ENCODE measurements around the gene KRTAP12-4.
"Not testable (repeated sequence)": the region's sequence is repeated elsewhere in the genome, so short reads cannot be mapped to it uniquely, and the experiment has no call there.

Gene KRTAP12-4

DNA sequence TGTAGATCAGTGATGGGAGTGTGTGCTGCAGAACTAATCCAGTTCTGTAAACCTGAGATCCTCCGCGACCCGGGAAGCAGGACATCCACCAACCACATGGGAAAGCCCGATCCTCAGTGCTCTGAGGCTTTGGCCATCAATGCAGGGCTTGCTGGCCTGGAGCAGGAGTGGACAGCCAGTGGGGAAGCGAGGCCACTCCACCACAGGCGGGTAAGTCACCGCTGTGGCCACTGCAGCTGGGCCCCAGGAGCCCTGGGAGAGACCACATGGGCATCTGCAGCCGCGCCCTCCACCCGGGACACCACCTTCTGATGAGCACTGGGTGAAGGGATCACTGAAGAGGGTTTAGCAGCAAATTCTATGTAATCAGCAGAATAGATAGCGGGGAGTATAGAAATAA is 26.7 kb upstream of the KRTAP12-4 start:
- TF ChIP-seq ZNF274 (IDR thresholded peaks at IDR 0.05; ENCODE audit: low read depth, low read length) = no peak
- H3K4me3 ChIP-seq (ENCODE audit: low read length) = no peak overlapping the region

DNA sequence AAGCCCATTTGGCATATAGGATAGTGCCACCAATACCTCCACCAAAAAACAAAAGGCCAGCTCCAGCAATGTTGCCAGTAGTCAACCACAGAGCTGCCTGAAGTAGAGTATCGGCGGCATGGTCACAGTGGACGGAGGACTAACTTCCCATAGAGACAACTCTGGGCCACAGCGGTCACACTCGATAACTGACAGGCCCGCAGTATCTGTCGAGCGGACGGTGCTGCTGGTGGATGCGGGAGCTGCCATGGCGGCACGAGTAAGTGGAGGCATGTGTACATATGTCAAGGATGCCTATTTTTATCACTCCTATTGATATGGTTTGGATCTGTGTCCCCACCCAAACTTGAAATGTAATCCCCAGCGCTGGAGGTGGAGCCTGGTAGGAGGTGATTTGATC is 23.4 kb upstream of the KRTAP12-4 start:
- H3K4me3 ChIP-seq (ENCODE audit: low read length) = no peak overlapping the region
- no peak for TF ChIP-seq ZNF274 (IDR thresholded peaks at IDR 0.05; ENCODE audit: low read depth, low read length)

DNA sequence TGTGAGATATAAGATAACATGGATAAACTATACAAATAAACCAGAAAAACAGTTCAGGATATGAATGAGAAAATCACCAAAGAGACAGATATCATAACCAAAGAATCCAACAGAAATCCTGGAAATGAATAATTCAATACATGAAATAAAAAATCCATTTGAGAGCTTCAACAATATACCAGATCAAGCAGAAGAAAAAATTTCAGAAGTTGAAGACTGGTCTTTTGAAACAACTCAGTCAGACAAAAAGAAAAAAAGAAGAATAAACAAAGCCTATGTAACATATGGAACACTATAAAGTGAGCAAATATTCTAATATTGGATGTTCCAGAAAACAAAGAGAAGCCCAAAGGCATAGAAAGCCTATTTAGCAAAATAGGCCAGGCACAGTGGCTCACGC is 17.5 kb upstream of the KRTAP12-4 start:
- TF ChIP-seq ZNF274 (IDR thresholded peaks at IDR 0.05; ENCODE audit: low read depth, low read length) = no peak
- no peak overlapping the region for H3K4me3 ChIP-seq (ENCODE audit: low read length)

DNA sequence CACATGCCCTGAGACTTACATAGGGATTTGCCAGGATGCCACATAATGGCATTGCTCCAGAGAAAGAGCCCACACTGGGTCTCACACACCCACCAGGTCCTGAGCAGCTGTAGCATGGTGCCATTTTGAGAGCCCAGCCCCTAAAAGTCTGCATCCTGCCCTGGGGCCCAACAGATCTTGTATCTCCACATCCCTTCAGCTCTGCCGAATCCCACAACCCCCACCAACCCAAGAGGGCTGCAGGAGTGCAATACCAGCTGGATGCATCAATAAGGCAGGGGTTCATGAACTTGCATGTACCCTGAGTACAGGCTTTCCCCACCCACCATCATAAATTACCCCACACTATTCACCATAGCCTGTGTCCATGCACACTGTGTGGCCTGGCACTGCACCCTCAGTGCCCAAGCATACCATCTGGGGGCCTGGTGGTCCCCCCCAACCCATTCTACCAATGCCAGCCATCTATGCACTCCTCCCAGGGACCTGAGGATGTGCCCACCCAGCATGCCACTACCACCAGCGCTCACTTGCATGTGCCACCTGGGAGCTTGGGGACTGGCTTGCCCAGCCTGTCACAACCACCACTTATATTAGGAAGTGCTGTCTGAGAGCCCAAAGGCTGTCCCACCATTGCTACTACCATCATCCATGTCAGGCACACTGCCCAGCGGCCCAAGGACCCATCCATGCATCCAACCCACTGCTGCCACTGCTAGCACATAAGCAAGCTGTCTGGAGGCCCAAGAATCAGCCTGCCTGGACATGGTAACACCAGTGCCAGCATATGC is 16.4 kb upstream of the KRTAP12-4 start:
- no peak overlapping the region for H3K4me3 ChIP-seq (ENCODE audit: low read length)
- TF ChIP-seq ZNF274 (IDR thresholded peaks at IDR 0.05; ENCODE audit: low read depth, low read length) = no peak

DNA sequence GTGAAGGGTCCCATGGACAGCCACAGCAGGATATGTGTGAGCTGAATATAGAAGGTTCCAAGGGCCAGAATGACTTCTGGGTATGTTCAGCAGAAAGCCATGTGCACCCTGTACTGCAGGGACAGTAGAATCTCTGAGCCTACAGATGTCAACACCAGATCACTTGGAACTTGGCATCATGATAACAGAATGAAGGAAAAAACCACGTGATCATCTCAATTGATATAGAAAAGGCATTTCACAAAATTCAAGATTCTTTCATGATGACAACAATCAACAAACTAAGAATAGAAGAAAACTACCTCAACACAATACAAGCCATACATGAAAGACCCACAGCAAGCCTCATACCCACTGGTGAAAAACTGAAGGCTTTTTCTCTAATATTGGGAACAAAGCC is 13.2 kb upstream of the KRTAP12-4 start:
- TF ChIP-seq ZNF274 (IDR thresholded peaks at IDR 0.05; ENCODE audit: low read depth, low read length) = no peak
- H3K4me3 ChIP-seq (ENCODE audit: low read length) = no peak overlapping the region

DNA sequence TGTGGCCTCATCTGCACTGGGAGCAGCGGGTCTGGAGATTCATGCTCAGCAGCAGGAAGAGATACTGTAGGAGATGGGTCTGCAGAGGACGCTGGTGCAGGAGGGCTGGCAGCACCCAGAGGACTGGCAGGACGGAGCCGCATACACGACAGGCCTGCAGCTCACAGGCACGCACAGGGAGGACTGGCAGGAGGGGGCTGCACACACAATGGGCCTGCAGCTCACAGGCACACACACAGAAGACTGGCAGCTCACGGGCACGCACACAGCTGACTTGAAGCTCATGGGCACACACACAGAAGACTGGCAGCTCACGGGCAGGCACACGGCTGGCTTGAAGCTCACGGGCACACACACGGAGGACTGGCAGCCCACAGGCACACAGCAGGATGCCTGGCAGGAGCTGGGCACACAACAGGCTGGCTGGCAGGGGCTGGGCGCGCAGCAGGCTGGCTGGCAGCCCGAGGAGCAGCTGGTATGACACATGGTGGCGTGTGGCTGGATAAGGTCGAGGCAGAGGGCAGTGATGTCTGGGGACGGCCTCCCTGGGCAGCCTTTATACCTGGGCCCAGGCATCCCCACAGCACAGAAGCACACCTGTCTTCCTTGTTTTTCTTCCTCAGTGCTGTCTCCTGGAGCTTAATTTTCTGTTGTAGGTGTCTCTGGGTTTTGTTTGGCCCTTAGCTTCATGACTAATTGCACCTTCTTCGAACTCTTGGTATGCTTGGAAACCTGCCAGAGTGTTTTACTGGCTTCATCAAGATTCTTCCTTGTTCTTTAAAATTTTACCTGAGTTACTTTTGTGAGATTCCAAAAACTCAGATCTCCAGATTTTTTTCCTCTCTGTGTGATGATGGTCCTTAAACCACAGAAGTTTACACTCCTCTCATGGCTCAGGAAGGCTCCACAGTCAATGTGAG is 12.2 kb upstream of the KRTAP12-4 start, which contains the start of gene KRTAP12-2:
TSS of gene KRTAP12-2 (minus strand) at position 527 of the 920 bp plus-strand sequence. CDS start at position 486, 41 bp downstream.
- H3K4me3 ChIP-seq (ENCODE audit: low read length) = no peak within 1 kb of the TSS
- no peak for TF ChIP-seq ZNF274 (IDR thresholded peaks at IDR 0.05; ENCODE audit: low read depth, low read length)

DNA sequence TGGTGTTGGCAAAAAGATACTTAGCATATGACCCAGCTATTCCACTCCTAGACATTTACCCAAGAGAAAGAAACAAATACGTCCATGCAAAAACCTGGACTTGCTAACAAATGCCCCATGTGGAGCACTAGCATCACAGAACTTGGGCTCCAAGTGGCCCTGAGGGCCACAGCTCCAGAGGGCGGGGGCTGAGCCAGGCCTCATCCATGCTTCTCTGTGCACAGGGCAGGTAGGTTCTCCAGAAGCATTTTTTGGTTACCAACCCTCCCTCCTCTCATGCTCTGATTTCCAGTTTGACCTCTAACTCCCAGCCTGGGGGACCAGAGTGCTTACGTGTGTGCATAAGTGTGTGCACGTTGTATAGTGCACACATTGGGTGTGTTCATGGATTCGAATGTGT is 10.2 kb upstream of the KRTAP12-4 start:
- TF ChIP-seq ZNF274 (IDR thresholded peaks at IDR 0.05; ENCODE audit: low read depth, low read length) = no peak
- no peak overlapping the region for H3K4me3 ChIP-seq (ENCODE audit: low read length)

DNA sequence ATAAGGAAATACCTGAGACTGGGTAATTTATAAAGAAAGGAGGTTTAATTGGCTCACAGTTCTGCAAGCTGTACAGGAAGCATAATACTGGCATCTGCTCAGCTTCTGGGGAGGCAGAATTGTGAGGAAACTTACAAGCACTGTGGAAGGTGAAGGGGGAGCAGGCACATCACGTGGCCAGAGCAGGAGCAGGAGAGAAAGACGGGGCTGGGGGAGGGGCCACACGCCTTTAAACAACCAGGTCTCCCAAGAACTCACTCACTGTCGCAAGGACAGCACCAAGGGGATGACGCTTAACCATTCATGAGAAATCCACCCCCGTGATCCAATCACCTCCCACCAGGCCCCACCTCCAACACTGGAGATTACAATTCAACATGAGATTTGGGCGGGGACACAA is 7.1 kb upstream of the KRTAP12-4 start:
- not testable (repeated sequence) for H3K4me3 ChIP-seq (ENCODE audit: low read length)

DNA sequence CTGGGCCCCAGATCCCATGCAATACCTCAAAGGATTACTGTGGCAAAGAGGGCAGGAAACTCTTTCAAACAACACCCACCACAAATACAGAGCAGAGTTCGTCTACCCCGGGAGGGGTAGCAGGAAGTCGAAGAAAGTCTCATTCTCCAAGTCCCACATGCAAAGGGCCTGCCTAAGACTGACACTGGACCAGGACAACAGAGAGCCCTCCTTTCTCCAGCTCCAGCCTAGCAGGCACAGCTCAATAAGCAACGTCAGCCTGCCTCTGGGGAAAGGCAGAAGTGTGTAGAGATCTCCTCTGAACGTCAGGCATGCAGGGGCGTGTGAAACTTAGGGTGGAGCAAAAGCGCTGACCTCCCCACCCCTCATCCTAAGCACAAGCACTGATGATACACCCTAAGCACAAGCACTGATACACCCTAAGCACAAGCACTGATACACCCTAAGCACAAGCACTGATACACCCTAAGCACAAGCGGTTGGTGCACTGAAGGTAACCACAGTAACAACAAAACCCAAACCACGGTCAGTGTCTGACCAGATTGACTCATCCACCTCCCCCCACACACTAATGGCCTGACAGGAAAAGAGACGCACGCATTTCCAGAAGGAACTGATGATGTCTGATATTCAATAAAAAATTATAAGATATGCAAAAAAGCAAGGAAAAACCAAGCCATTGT is 4.6 kb upstream of the KRTAP12-4 start:
- TF ChIP-seq ZNF274 (IDR thresholded peaks at IDR 0.05; ENCODE audit: low read depth, low read length) = no peak
- H3K4me3 ChIP-seq (ENCODE audit: low read length) = no peak overlapping the region

DNA sequence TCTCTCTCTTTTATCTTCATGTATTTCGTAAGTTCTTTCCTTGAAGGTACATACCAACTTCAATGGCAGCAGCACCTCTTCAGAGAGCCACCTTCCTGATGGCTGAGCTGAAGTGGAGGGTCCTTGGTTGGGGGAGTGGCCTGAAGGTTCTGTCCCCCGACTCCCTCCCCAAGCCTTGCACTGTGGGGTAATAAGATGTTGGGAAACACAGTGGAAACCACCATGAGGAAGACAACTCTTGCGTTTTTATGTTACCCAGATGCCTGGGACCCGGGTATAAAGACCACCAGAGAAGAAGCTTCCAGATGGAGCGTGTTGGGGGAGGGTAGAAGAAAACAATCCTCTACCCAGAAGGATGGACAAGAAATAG is 4.1 kb upstream of the KRTAP12-4 start:
- TF ChIP-seq ZNF274 (IDR thresholded peaks at IDR 0.05; ENCODE audit: low read depth, low read length) = no peak
- no peak overlapping the region for H3K4me3 ChIP-seq (ENCODE audit: low read length)

DNA sequence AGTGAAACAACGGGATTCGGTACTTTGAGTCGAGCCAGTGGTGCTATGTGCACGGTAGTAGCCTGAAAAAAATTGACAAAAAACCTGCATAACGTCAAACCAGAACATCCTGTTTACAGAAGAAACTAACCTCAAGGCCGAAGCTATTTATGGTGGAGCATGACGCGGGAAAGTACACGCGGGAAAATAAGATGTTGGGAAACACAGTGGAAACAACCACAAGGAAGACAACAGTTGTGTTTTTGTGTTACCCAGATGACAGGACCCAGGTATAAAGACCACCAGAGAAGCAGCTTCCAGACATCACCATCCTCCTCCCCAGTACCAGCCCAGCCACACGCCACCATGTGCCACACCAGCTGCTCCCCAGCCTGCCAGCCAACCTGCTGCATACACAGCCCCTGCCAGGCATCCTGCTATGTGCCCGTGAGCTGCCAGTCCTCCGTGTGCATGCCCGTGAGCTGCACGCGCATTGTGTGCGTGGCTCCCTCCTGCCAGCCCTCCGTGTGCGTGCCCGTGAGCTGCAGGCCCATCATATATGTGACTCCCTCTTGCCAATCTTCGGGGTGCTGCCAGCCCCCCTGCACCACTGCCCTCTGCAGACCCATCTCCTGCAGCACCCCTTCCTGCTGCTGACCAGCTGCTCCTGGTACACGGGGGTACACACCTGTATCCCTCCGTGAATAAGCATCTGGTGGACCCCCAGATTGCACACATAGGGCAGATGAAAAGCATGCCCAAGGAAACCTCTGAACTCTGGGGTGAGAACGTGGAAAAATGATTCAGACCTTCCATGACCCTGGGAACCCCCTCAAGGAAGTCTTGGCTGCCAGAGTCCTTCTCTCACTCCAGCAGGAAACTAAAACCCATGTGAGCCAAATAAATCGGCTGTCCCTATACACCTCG is 3.4 kb upstream of the KRTAP12-4 start, which contains the start of gene KRTAP12-3:
TSS of gene KRTAP12-3 (plus strand) at position 298 of the 906 bp plus-strand sequence. CDS start at position 346, 48 bp downstream.
- no peak within 1 kb of the TSS for H3K4me3 ChIP-seq (ENCODE audit: low read length)
- no peak for TF ChIP-seq ZNF274 (IDR thresholded peaks at IDR 0.05; ENCODE audit: low read depth, low read length)

DNA sequence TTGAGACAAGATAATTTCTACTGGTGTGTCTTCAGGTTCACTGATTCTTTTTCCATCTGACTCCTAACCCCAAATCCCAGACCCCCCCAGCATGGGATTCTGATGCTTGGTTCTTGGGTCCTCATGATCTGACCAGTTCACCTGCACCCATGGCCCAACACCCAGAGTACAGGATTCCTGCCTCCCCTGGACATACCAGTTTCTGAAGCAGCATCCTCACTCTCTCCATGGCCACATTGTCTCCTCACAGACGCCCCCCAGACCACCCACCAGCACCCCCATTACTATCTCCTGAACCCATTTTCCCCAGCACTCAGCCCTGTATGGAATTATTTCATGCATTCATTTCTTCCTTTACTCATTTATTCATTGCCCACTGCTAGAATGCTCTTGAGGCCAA is 2.4 kb upstream of the KRTAP12-4 start:
- no peak overlapping the region for H3K4me3 ChIP-seq (ENCODE audit: low read length)
- no peak for TF ChIP-seq ZNF274 (IDR thresholded peaks at IDR 0.05; ENCODE audit: low read depth, low read length)
